ENCODE measurements around the gene CD44.

The CD44 gene

GRCh38 chr11:35237351-35237750 lies 98.4 kb downstream of the CD44 start:
- DNase-seq = no peak
- Histone ChIP-seq H3K36me3 (ENCODE audit: control insufficient read depth in 4 of 4, insufficient read depth in 4 of 4, low read length in 3 of 4) (peaks cover 0 to 4% (median 0%) of the 10 kb centered on the region in 4 experiments), H3K9me3 (ENCODE audit: control extremely low read depth in 1 of 5, control insufficient read depth in 4 of 5, insufficient read depth in 2 of 5, low read depth in 1 of 5, low read length in 4 of 5) (peaks cover 0 to 6% (median 4%) of the 10 kb centered on the region in 5 experiments), H3K27me3 (replicated peaks in 2 of 5; ENCODE audit: control insufficient read depth in 4 of 5, insufficient read depth in 5 of 5, low read length in 4 of 5) (no peaks in the 10 kb centered on the region), H3K4me1 (ENCODE audit: control extremely low read depth in 1 of 4, control insufficient read depth in 4 of 4, insufficient read depth in 4 of 4, low read length in 3 of 4) (peaks cover 6 to 14% (median 11%) of the 10 kb centered on the region in 4 experiments), H3K4me3 (ENCODE audit: control insufficient read depth in 1 of 7, extremely low read depth in 1 of 7, insufficient read depth in 4 of 7, low read depth in 2 of 7, low read length in 6 of 7) (no peak overlapping the region), H3K27ac (ENCODE audit: insufficient read depth in 1 of 2, low read depth in 1 of 2, low read length in 2 of 2, poor library complexity in 1 of 2, severe bottlenecking in 2 of 2) (no peak overlapping the region)
- ChIA-PET CTCF (interaction anchor here (0.7 to 4.1 kb wide), 6 partner anchors 9 to 245 kb away, joined by 3 to 19 read pairs (median 3); no protein-coding TSS in a partner anchor), POLR2A (no interaction called here)
- no CpG with 5 or more reads among the region's 1 CpG for WGBS (ENCODE audit: insufficient coverage)

GRCh38 chr11:35237860-35238715 lies 99.1 kb downstream of the CD44 start:
- WGBS (ENCODE audit: insufficient coverage) = 82% methylated on average over 11 of the region's 15 CpGs
- Histone ChIP-seq H3K27me3 (replicated peaks in 2 of 5; ENCODE audit: control insufficient read depth in 4 of 5, insufficient read depth in 5 of 5, low read length in 4 of 5) (no peaks in the 10 kb centered on the region), H3K4me1 (ENCODE audit: control extremely low read depth in 1 of 4, control insufficient read depth in 4 of 4, insufficient read depth in 4 of 4, low read length in 3 of 4) (peaks cover 6 to 14% (median 11%) of the 10 kb centered on the region in 4 experiments), H3K4me3 (ENCODE audit: control insufficient read depth in 1 of 7, extremely low read depth in 1 of 7, insufficient read depth in 4 of 7, low read depth in 2 of 7, low read length in 6 of 7) (no peak overlapping the region), H3K9me3 (ENCODE audit: control extremely low read depth in 1 of 5, control insufficient read depth in 4 of 5, insufficient read depth in 2 of 5, low read depth in 1 of 5, low read length in 4 of 5) (peaks cover 0 to 6% (median 4%) of the 10 kb centered on the region in 5 experiments), H3K36me3 (ENCODE audit: control insufficient read depth in 4 of 4, insufficient read depth in 4 of 4, low read length in 3 of 4) (no peaks in the 10 kb centered on the region), H3K27ac (ENCODE audit: insufficient read depth in 1 of 2, low read depth in 1 of 2, low read length in 2 of 2, poor library complexity in 1 of 2, severe bottlenecking in 2 of 2) (no peak overlapping the region)
- CTCF ChIA-PET = interaction anchor here (0.6 to 4.1 kb wide), 9 partner anchors 8 to 246 kb away, joined by 3 to 19 read pairs (median 3); no protein-coding TSS in a partner anchor
- peak; percentile 53 to 56 (median 54) for DNase-seq
- POLR2A ChIA-PET = no interaction called here

GRCh38 chr11:35238882-35239281 lies 99.9 kb downstream of the CD44 start:
- no peaks in the 10 kb centered on the region for H3K36me3 ChIP-seq (ENCODE audit: control insufficient read depth in 4 of 4, insufficient read depth in 4 of 4, low read length in 3 of 4)
- POLR2A ChIA-PET = interaction anchor here (0.9 kb wide), 1 partner anchor 8 kb away, joined by 3 read pairs; no protein-coding TSS in a partner anchor

GRCh38 chr11:35239471-35240075 lies 100.6 kb downstream of the CD44 start:
- CTCF ChIA-PET = interaction anchor here (0.9 to 1.5 kb wide), 4 partner anchors 7 to 49 kb away, joined by 3 to 4 read pairs (median 3); no protein-coding TSS in a partner anchor

More at GRCh38 chr11:35238882-35239281, 99.9 kb downstream of the CD44 start:
- no peak for DNase-seq
- H3K9me3 ChIP-seq (ENCODE audit: control extremely low read depth in 1 of 5, control insufficient read depth in 4 of 5, insufficient read depth in 2 of 5, low read depth in 1 of 5, low read length in 4 of 5) = peaks cover 0 to 2% (median 0%) of the 10 kb centered on the region in 5 experiments
- CTCF ChIA-PET = interaction anchor here (0.9 to 1.5 kb wide), 4 partner anchors 8 to 48 kb away, joined by 3 to 4 read pairs (median 3); no protein-coding TSS in a partner anchor
- H3K27me3 ChIP-seq (replicated peaks in 2 of 5; ENCODE audit: control insufficient read depth in 4 of 5, insufficient read depth in 5 of 5, low read length in 4 of 5) = no peaks in the 10 kb centered on the region
- H3K4me1 ChIP-seq (ENCODE audit: control extremely low read depth in 1 of 4, control insufficient read depth in 4 of 4, insufficient read depth in 4 of 4, low read length in 3 of 4) = peaks cover 6 to 14% (median 11%) of the 10 kb centered on the region in 4 experiments
- H3K4me3 ChIP-seq (ENCODE audit: control insufficient read depth in 1 of 7, extremely low read depth in 1 of 7, insufficient read depth in 4 of 7, low read depth in 2 of 7, low read length in 6 of 7) = no peak overlapping the region
- WGBS (ENCODE audit: insufficient coverage) = no CpG with 5 or more reads among the region's 1 CpG
- no peak overlapping the region for H3K27ac ChIP-seq (ENCODE audit: insufficient read depth in 1 of 2, low read depth in 1 of 2, low read length in 2 of 2, poor library complexity in 1 of 2, severe bottlenecking in 2 of 2)

GRCh38 chr11:35241083-35241482 lies 102.1 kb downstream of the CD44 start:
- Histone ChIP-seq H3K27ac (ENCODE audit: insufficient read depth in 1 of 2, low read depth in 1 of 2, low read length in 2 of 2, poor library complexity in 1 of 2, severe bottlenecking in 2 of 2) (no peak overlapping the region), H3K4me1 (ENCODE audit: control extremely low read depth in 1 of 4, control insufficient read depth in 4 of 4, insufficient read depth in 4 of 4, low read length in 3 of 4) (peaks cover 5 to 10% (median 7%) of the 10 kb centered on the region in 4 experiments), H3K27me3 (replicated peaks in 2 of 5; ENCODE audit: control insufficient read depth in 4 of 5, insufficient read depth in 5 of 5, low read length in 4 of 5) (no peaks in the 10 kb centered on the region), H3K4me3 (ENCODE audit: control insufficient read depth in 1 of 7, extremely low read depth in 1 of 7, insufficient read depth in 4 of 7, low read depth in 2 of 7, low read length in 6 of 7) (no peak overlapping the region), H3K36me3 (ENCODE audit: control insufficient read depth in 4 of 4, insufficient read depth in 4 of 4, low read length in 3 of 4) (no peaks in the 10 kb centered on the region), H3K9me3 (ENCODE audit: control extremely low read depth in 1 of 5, control insufficient read depth in 4 of 5, insufficient read depth in 2 of 5, low read depth in 1 of 5, low read length in 4 of 5) (no peaks in the 10 kb centered on the region)
- no CpG with 5 or more reads among the region's 1 CpG for WGBS (ENCODE audit: insufficient coverage)
- CTCF ChIA-PET = interaction anchor here (0.6 to 0.9 kb wide), 3 partner anchors 8 to 64 kb away, joined by 3 to 4 read pairs (median 3); no protein-coding TSS in a partner anchor
- POLR2A ChIA-PET = no interaction called here
- no peak for DNase-seq

More at GRCh38 chr11:35239471-35240075, 100.6 kb downstream of the CD44 start:
- 88% methylated on average over 2 of the region's 4 CpGs for WGBS (ENCODE audit: insufficient coverage)
- POLR2A ChIA-PET = interaction anchor here (0.9 kb wide), 1 partner anchor 9 kb away, joined by 3 read pairs; no protein-coding TSS in a partner anchor
- Histone ChIP-seq H3K4me3 (ENCODE audit: control insufficient read depth in 1 of 7, extremely low read depth in 1 of 7, insufficient read depth in 4 of 7, low read depth in 2 of 7, low read length in 6 of 7) (no peak overlapping the region), H3K36me3 (ENCODE audit: control insufficient read depth in 4 of 4, insufficient read depth in 4 of 4, low read length in 3 of 4) (no peaks in the 10 kb centered on the region), H3K4me1 (ENCODE audit: control extremely low read depth in 1 of 4, control insufficient read depth in 4 of 4, insufficient read depth in 4 of 4, low read length in 3 of 4) (peaks cover 6 to 14% (median 11%) of the 10 kb centered on the region in 4 experiments), H3K27ac (ENCODE audit: insufficient read depth in 1 of 2, low read depth in 1 of 2, low read length in 2 of 2, poor library complexity in 1 of 2, severe bottlenecking in 2 of 2) (no peak overlapping the region), H3K27me3 (replicated peaks in 2 of 5; ENCODE audit: control insufficient read depth in 4 of 5, insufficient read depth in 5 of 5, low read length in 4 of 5) (no peaks in the 10 kb centered on the region), H3K9me3 (ENCODE audit: control extremely low read depth in 1 of 5, control insufficient read depth in 4 of 5, insufficient read depth in 2 of 5, low read depth in 1 of 5, low read length in 4 of 5) (peaks cover 0 to 2% (median 0%) of the 10 kb centered on the region in 5 experiments)
- peak in 2 of 3 donors; percentile 47 to 53 for DNase-seq

GRCh38 chr11:35241531-35241930 lies 102.6 kb downstream of the CD44 start:
- H3K9me3 ChIP-seq (ENCODE audit: control extremely low read depth in 1 of 5, control insufficient read depth in 4 of 5, insufficient read depth in 2 of 5, low read depth in 1 of 5, low read length in 4 of 5) = no peaks in the 10 kb centered on the region
- peaks cover 3 to 5% (median 4%) of the 10 kb centered on the region in 4 experiments for H3K4me1 ChIP-seq (ENCODE audit: control extremely low read depth in 1 of 4, control insufficient read depth in 4 of 4, insufficient read depth in 4 of 4, low read length in 3 of 4)
- no peaks in the 10 kb centered on the region for H3K36me3 ChIP-seq (ENCODE audit: control insufficient read depth in 4 of 4, insufficient read depth in 4 of 4, low read length in 3 of 4)
- H3K4me3 ChIP-seq (ENCODE audit: control insufficient read depth in 1 of 7, extremely low read depth in 1 of 7, insufficient read depth in 4 of 7, low read depth in 2 of 7, low read length in 6 of 7) = no peak overlapping the region
- WGBS (ENCODE audit: insufficient coverage) = 83% methylated on average over 1 of the region's 1 CpG
- H3K27me3 ChIP-seq (replicated peaks in 2 of 5; ENCODE audit: control insufficient read depth in 4 of 5, insufficient read depth in 5 of 5, low read length in 4 of 5) = no peaks in the 10 kb centered on the region
- H3K27ac ChIP-seq (ENCODE audit: insufficient read depth in 1 of 2, low read depth in 1 of 2, low read length in 2 of 2, poor library complexity in 1 of 2, severe bottlenecking in 2 of 2) = no peak overlapping the region
- CTCF ChIA-PET = interaction anchor here (0.6 to 1.3 kb wide), 3 partner anchors 9 to 64 kb away, joined by 3 to 4 read pairs (median 3); no protein-coding TSS in a partner anchor
- DNase-seq = no peak
- POLR2A ChIA-PET = no interaction called here
